IMR-90 (cell line): ENCODE data around the gene ANO10. TPM values are rescaled to one million over a fixed set of nuclear protein-coding genes. Genes with fewer than 3 reads are reported as not detected.

Source experiments
- ATAC-seq: fragments of 200-7000 bp; cut with Tn5 transposase; 2 replicates; pipeline ENCODE4 v1.9.1; 2020; ENCODE audit warnings: low read depth, mild to moderate bottlenecking, moderate library complexity
- BruUV-seq: library from RNA; stranded (reverse); fragments of 400-500 nt; replicated peaks from 2 replicates; lab custom pipeline; 2021; lab: Mats Ljungman, UMichigan
- CTCF ChIA-PET: fragments of 300-600 bp; formaldehyde crosslinking; extraction: SDS; loops from one replicate; lab custom pipeline; 2021; ENCODE audit warnings: antibody characterized with exemption; lab: Yijun Ruan, JAX
- POLR2A ChIA-PET: fragments of 300-600 bp; sonication (Branson Sonifier 250); formaldehyde crosslinking; loops from one replicate; lab custom pipeline; 2022; ENCODE audit warnings: antibody characterized with exemption; ENCODE audit not compliant: unreplicated experiment; lab: Charles Lee
- DNase-seq: peaks from one replicate; pipeline ENCODE4 v3.0.0; 2013
- H2AFZ ChIP-seq: replicated peaks from 2 replicates; pipeline ENCODE3; 2013; ENCODE audit warnings: low read length, mild to moderate bottlenecking; ENCODE audit not compliant: poor library complexity
- H2AK5ac ChIP-seq: 2 replicates; pipeline ENCODE4 v1.6.1; 2013; ENCODE audit warnings: low read depth, low read length, inconsistent platforms
- H2AK9ac ChIP-seq: replicated peaks from 2 replicates; pipeline ENCODE3; 2013; ENCODE audit warnings: mild to moderate bottlenecking, low read depth, low read length, moderate library complexity; ENCODE audit not compliant: poor library complexity
- H2BK120ac ChIP-seq: 2 replicates; pipeline ENCODE4 v1.6.1; 2013; ENCODE audit warnings: low read depth, low read length, inconsistent platforms
- H2BK15ac ChIP-seq: 3 replicates; pipeline ENCODE4 v1.6.1; 2013; ENCODE audit warnings: low read depth, low read length, inconsistent platforms
- H2BK20ac ChIP-seq: 2 replicates; pipeline ENCODE4 v1.6.1; 2013; ENCODE audit warnings: low read depth, mild to moderate bottlenecking, inconsistent platforms, low read length, moderate library complexity
- H2BK5ac ChIP-seq: 2 replicates; pipeline ENCODE4 v1.6.1; 2013; ENCODE audit warnings: mild to moderate bottlenecking, low read depth, low read length, inconsistent platforms; ENCODE audit not compliant: poor library complexity, severe bottlenecking
- H3K14ac ChIP-seq: replicated peaks from 2 replicates; pipeline ENCODE4 v1.6.1; 2013; ENCODE audit warnings: low read depth, low read length, inconsistent platforms
- H3K18ac ChIP-seq: 2 replicates; pipeline ENCODE4 v1.6.1; 2013; ENCODE audit warnings: low read depth, low read length, control low read depth
- H3K23ac ChIP-seq: 2 replicates; pipeline ENCODE4 v1.6.1; 2013; ENCODE audit warnings: low read depth, low read length, inconsistent platforms
- H3K27ac ChIP-seq: 2 replicates; pipeline ENCODE4 v1.5.1; 2013; ENCODE audit warnings: mild to moderate bottlenecking, control low read depth, low read length; ENCODE audit not compliant: insufficient read depth
- H3K27me3 ChIP-seq: 2 replicates; pipeline ENCODE4 v1.6.1; 2013; ENCODE audit warnings: low read length; ENCODE audit not compliant: control insufficient read depth, insufficient read depth
- H3K36me3 ChIP-seq: 2 replicates; pipeline ENCODE4 v1.6.1; 2013; ENCODE audit warnings: low read length, mixed read lengths; ENCODE audit not compliant: control insufficient read depth, insufficient read depth
- H3K4ac ChIP-seq: 2 replicates; pipeline ENCODE4 v1.6.1; 2013; ENCODE audit warnings: low read depth, low read length, inconsistent platforms
- H3K4me1 ChIP-seq: 2 replicates; pipeline ENCODE4 v1.6.1; 2013; ENCODE audit warnings: low read length, mixed read lengths; ENCODE audit not compliant: control insufficient read depth, insufficient read depth
- H3K4me2 ChIP-seq: 2 replicates; pipeline ENCODE4 v1.6.1; 2013; ENCODE audit warnings: low read depth, mild to moderate bottlenecking, control low read depth, low read length, moderate library complexity
- H3K4me3 ChIP-seq: 2 replicates; pipeline ENCODE4 v1.5.1; 2013; ENCODE audit warnings: low read depth, mild to moderate bottlenecking, control low read depth, low read length, moderate library complexity; ENCODE audit not compliant: insufficient read depth
- H3K56ac ChIP-seq: 2 replicates; pipeline ENCODE4 v1.6.1; 2013; ENCODE audit warnings: low read length, inconsistent platforms; ENCODE audit not compliant: insufficient read depth; ENCODE audit errors: extremely low read depth
- H3K79me1 ChIP-seq, 2 experiments: 2 replicates each; pipeline ENCODE4 v1.6.1; 2013; ENCODE audit warnings: low read length in 2 of 2, inconsistent platforms in 1 of 2, low read depth in 1 of 2
- H3K9ac ChIP-seq: 2 replicates; pipeline ENCODE4 v1.6.1; 2013; ENCODE audit warnings: low read depth, low read length, control low read depth
- H3K9me1 ChIP-seq: 2 replicates; pipeline ENCODE4 v1.6.1; 2013; ENCODE audit warnings: low read length, inconsistent platforms; ENCODE audit not compliant: insufficient read depth
- H3K9me3 ChIP-seq: 2 replicates; pipeline ENCODE4 v1.6.1; 2013; ENCODE audit warnings: low read length; ENCODE audit not compliant: control insufficient read depth, insufficient read depth
- H4K20me1 ChIP-seq: 2 replicates; pipeline ENCODE4 v1.6.1; 2013; ENCODE audit warnings: low read length, inconsistent platforms; ENCODE audit not compliant: insufficient read depth
- H4K5ac ChIP-seq: 2 replicates; pipeline ENCODE4 v1.6.1; 2013; ENCODE audit warnings: mild to moderate bottlenecking, low read depth, low read length, control low read depth
- H4K8ac ChIP-seq, 2 experiments: 2 replicates each; pipeline ENCODE4 v1.6.1; 2013; ENCODE audit warnings: low read depth in 2 of 2, low read length in 2 of 2, control low read depth in 1 of 2, inconsistent platforms in 1 of 2
- H4K91ac ChIP-seq: 2 replicates; pipeline ENCODE4 v1.6.1; 2013; ENCODE audit warnings: low read depth, low read length, inconsistent platforms; ENCODE audit not compliant: insufficient read depth
- BHLHE40 ChIP-seq: fragments of 150-350 bp; IDR thresholded peaks from 2 replicates; pipeline ENCODE4 v1.6.1; 2016; ENCODE audit warnings: mild to moderate bottlenecking, low read depth, low read length
- CEBPB ChIP-seq: IDR thresholded peaks from 2 replicates; pipeline ENCODE4 v1.6.1; 2012; ENCODE audit warnings: low read depth, low read length, improper control_type of control experiment
- FOS ChIP-seq: fragments of 150-350 bp; IDR thresholded peaks from 2 replicates; pipeline ENCODE4 v1.6.1; 2016; ENCODE audit warnings: low read depth, low read length
- MAZ ChIP-seq: IDR thresholded peaks from 2 replicates; pipeline ENCODE4 v1.6.1; 2012; ENCODE audit warnings: low read depth, mild to moderate bottlenecking, low read length, improper control_type of control experiment, moderate library complexity, borderline replicate concordance
- MXI1 ChIP-seq: IDR thresholded peaks from 2 replicates; pipeline ENCODE4 v1.6.1; 2012; ENCODE audit warnings: low read depth, mild to moderate bottlenecking, low read length, moderate library complexity, borderline replicate concordance
- POLR2A ChIP-seq: IDR thresholded peaks from 2 replicates; pipeline ENCODE4 v1.6.1; 2012; ENCODE audit warnings: mild to moderate bottlenecking, low read depth, low read length
- RCOR1 ChIP-seq: IDR thresholded peaks from 2 replicates; pipeline ENCODE4 v1.6.1; 2012; ENCODE audit warnings: mild to moderate bottlenecking, low read length, improper control_type of control experiment; ENCODE audit not compliant: insufficient replicate concordance
- SMC3 ChIP-seq: fragments of 150-350 bp; IDR thresholded peaks from 2 replicates; pipeline ENCODE4 v1.6.1; 2016; ENCODE audit warnings: low read depth, mild to moderate bottlenecking, antibody characterized with exemption, low read length, moderate library complexity
- WGBS, 2 experiments: methylation state at CpG; one replicate each; pipeline versions ENCODE4 v1.1.5 to v1.1.7; 2013; ENCODE audit warnings: missing lambda C conversion rate in 2 of 2; ENCODE audit not compliant: insufficient read length in 1 of 2; ENCODE audit errors: extremely low coverage in 2 of 2; 5-methylcytosine and 5-hydroxymethylcytosine counted together
- dilution Hi-C: fragments of 300-500 bp; cut with HindIII; formaldehyde crosslinking; loops from one replicate; pipeline ENCODE4 v1.14.3; 2018; ENCODE audit warnings: low sequenced_read_pairs; ENCODE audit not compliant: unreplicated experiment
- in situ Hi-C: fragments of 300-500 bp; cut with MboI; formaldehyde crosslinking; loops from 3 replicates; pipeline ENCODE4 v1.14.3; 2019; ENCODE audit warnings: low sequenced_read_pairs, inconsistent platforms, mixed read lengths
- intact Hi-C: fragments of 100-400 bp; cut with micrococcal nuclease; formaldehyde crosslinking; loops from 2 replicates; pipeline ENCODE4 v1.10.0; 2022
- polyA plus RNA-seq, 3 experiments: library from polyadenylated mRNA; depleted of rRNA; stranded (reverse); fragments of >200 nt; gene quantifications; 2 replicates each; pipeline ENCODE4 v1.2.3, GENCODE V29; 2012; ENCODE audit warnings: low replicate concordance in 1 of 3
- total RNA-seq: library from RNA; depleted of rRNA; stranded (reverse); fragments of >200 nt; gene quantifications from 2 replicates; pipeline ENCODE4 v1.2.3, GENCODE V29; 2012
- TF ChIP-seq, protein P1 (sequence below): fragments of 150-350 bp; IDR thresholded peaks from 2 replicates; pipeline ENCODE4 v1.6.1; 2017; ENCODE audit warnings: mild to moderate bottlenecking, antibody characterized with exemption, low read length, low read depth

The ANO10 gene
- total and polyA plus RNA-seq, 2 of the 4 experiments (the other 2 are of a cell fraction), result 28.5 to 41.6 TPM

DNA sequence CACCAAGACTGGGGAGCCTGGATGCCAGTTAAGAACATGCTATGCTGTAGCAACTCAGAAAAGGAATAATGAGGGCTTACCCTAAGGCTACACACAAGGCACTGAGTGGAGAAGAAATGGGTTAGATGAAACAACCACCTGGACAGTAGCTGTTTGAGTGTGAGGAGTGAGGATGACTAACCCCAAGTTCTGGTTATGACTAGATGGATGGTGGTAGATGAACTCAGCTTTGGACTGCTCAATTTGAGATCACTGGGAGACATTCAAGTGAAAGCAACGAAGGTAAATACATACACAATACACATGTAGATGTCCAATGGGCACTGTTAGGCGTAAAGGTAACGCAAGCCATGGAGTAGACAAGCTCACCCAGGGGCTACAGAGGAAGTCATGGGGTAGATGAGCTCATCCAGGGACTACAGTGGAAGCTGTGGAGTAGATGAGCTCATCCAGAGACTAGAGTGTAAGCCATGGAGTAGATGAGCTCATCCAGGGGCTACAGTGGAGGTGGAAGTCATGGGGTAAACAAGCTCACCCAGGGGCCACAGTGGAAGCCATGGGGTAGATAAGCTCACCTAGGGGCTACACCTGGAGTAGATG, 98.3 kb downstream of the ANO10 start:
- no peak for TF ChIP-seq MAZ
- no peak for TF ChIP-seq BHLHE40
- TF ChIP-seq SMC3, result no peak
- TF ChIP-seq RCOR1, result no peak
- TF ChIP-seq, protein P1, sequence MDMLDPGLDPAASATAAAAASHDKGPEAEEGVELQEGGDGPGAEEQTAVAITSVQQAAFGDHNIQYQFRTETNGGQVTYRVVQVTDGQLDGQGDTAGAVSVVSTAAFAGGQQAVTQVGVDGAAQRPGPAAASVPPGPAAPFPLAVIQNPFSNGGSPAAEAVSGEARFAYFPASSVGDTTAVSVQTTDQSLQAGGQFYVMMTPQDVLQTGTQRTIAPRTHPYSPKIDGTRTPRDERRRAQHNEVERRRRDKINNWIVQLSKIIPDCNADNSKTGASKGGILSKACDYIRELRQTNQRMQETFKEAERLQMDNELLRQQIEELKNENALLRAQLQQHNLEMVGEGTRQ, result no peak
- TF ChIP-seq CEBPB, result no peak
- no peak for TF ChIP-seq POLR2A
- TF ChIP-seq FOS, result no peak
- no peak for TF ChIP-seq MXI1
- peaks cover 3 to 28% of the 10 kb centered on the region in 2 experiments; a peak in 3 of 4 replicates for H3K79me1 ChIP-seq
- no peak overlapping the region for H3K4me3 ChIP-seq
- no peak overlapping the region for H2AK5ac ChIP-seq
- H4K91ac ChIP-seq, result no peak overlapping the region
- H3K14ac ChIP-seq, result no peak overlapping the region; the same call in 1 of the 2 replicates
- H3K4me2 ChIP-seq, result no peak overlapping the region
- H3K56ac ChIP-seq, result no peak overlapping the region
- WGBS, 2 experiments, result no CpG with 5 or more reads among the region's 3 CpGs
- POLR2A ChIA-PET, result no interaction called here
- H4K5ac ChIP-seq, result no peak overlapping the region
- H2BK20ac ChIP-seq, result no peak overlapping the region
- no peak overlapping the region for H4K8ac ChIP-seq
- H2BK15ac ChIP-seq, result no peak overlapping the region
- CTCF ChIA-PET, result interaction anchor here (0.6 to 1.0 kb wide), 4 partner anchors 9 to 361 kb away, joined by 3 to 5 read pairs (median 3); no protein-coding TSS in a partner anchor
- peaks cover 5% of the 10 kb centered on the region; the same call in 1 of the 2 replicates for H3K9me3 ChIP-seq
- H3K27ac ChIP-seq, result no peak overlapping the region
- no peak overlapping the region for H2BK120ac ChIP-seq
- intact Hi-C loops (no loop called here), in situ Hi-C loops (no loop called here), dilution Hi-C loops (no loop called here)
- peaks cover 17% of the 10 kb centered on the region for H3K9me1 ChIP-seq
- no TSS peak for BruUV-seq
- H3K36me3 ChIP-seq, result peaks cover 7% of the 10 kb centered on the region
- H2AFZ ChIP-seq, result no peak overlapping the region
- H3K18ac ChIP-seq, result no peak overlapping the region
- DNase-seq, result peak; percentile 56
- H4K20me1 ChIP-seq, result no peaks in the 10 kb centered on the region
- peak overlapping the region; percentile 23 for H2BK5ac ChIP-seq
- peaks cover 11% of the 10 kb centered on the region for H3K4me1 ChIP-seq
- peak; percentile 17 for ATAC-seq
- H3K27me3 ChIP-seq, result no peaks in the 10 kb centered on the region
- peak overlapping the region; percentile 20 for H2AK9ac ChIP-seq
- no peak overlapping the region for H3K23ac ChIP-seq
- H3K9ac ChIP-seq, result no peak overlapping the region
- no peak overlapping the region for H3K4ac ChIP-seq
